ENCODE measurements around the gene PRELID1. TPM values are rescaled to one million over a fixed set of nuclear protein-coding genes. Genes with fewer than 3 reads are reported as not detected.
A peak's percentile ranks its signal among the peaks of the same experiment; 100 is the strongest.

The PRELID1 gene
- total RNA-seq, 2 donors from 2014 or later: 118 to 128 TPM

- peaks cover 6 to 11% of the 10 kb centered on the region in 2 donors for H3K36me3 Mint-ChIP-seq (ENCODE audit: insufficient read depth in 2 of 2)
- DNase-seq (no peak), ATAC-seq (replicated peaks in 1 of 2) (no peak)
- no peak overlapping the region for H3K27ac Mint-ChIP-seq
- no peaks in the 10 kb centered on the region for H3K27me3 Mint-ChIP-seq (ENCODE audit: low read depth)
- H3K9me3 Mint-ChIP-seq: peaks cover 0 to 1% of the 10 kb centered on the region in 2 donors
- H3K4me1 Mint-ChIP-seq (ENCODE audit: low read depth): peaks cover 53% of the 10 kb centered on the region
- H3K4me3 Mint-ChIP-seq: no peak overlapping the region
Measured at GRCh38 chr5:177354256-177354655, 50.7 kb downstream of the PRELID1 start.

- DNase-seq: no peak
- H3K4me1 Mint-ChIP-seq (ENCODE audit: low read depth): peaks cover 53% of the 10 kb centered on the region
- H3K27ac Mint-ChIP-seq: no peak overlapping the region
- H3K4me3 Mint-ChIP-seq: no peak overlapping the region
- ATAC-seq (replicated peaks in 1 of 2): no peak
- peaks cover 6 to 8% of the 10 kb centered on the region in 2 donors for H3K36me3 Mint-ChIP-seq (ENCODE audit: insufficient read depth in 2 of 2)
- H3K9me3 Mint-ChIP-seq: peaks cover 0 to 1% of the 10 kb centered on the region in 2 donors
- no peaks in the 10 kb centered on the region for H3K27me3 Mint-ChIP-seq (ENCODE audit: low read depth)
Measured at GRCh38 chr5:177354711-177355110, 51.1 kb downstream of the PRELID1 start.

DNA sequence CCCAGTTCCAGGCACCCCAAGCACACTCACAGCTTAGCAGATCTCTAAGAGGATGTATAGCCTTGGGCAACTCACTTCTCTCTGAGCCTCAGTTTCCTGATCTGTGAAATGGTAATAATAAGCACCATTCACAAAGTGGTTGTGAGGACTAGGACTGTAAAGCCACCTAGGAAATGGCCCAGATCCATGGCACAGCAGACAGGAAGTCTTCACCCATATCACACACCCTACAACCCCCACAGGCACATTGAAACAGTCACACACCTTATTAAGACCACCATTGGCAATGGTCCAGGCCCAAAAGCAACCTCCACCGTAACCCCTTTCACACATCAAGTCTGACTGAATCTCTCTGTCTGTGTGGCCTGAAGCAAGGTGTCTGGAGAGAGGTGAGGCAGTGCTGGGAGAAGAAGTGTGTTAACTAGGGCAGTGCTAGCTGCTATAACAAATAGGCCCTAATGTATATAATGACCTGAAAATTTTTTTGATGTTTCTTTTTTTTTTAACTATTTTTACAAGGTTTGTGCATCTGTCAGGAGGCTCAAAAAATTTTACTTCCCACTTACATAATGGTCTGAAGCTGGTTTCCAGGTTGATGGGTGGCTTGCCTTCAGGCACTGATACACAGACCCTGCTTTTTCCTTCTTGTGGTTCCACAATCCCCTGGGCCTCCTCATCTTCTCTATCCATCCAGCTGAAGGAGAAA lies 51.7 kb downstream of the PRELID1 start:
- Mint-ChIP-seq H3K36me3 (ENCODE audit: insufficient read depth in 2 of 2) (peaks cover 6 to 8% of the 10 kb centered on the region in 2 donors), H3K27me3 (ENCODE audit: low read depth) (no peaks in the 10 kb centered on the region), H3K9me3 (peaks cover 0 to 1% of the 10 kb centered on the region in 2 donors), H3K4me3 (no peak overlapping the region), H3K4me1 (ENCODE audit: low read depth) (peaks cover 53% of the 10 kb centered on the region), H3K27ac (no peak overlapping the region)
- ATAC-seq (replicated peaks in 1 of 2): no peak
- no peak for DNase-seq

DNA sequence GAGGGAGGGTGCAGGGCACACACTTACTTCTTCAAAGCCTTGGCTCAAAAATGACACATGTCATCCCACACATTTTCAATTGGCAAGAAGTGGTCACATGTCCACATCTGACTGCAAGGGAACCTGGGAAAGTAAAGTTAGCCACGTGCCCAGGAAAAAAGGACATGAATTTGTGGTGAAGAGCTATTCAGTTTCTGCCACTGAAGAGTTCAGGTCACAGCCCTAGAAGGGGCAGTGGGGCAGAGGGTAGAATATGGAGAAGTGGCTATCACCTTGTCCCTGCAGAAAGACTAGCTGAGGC lies 52.2 kb downstream of the PRELID1 start:
- Mint-ChIP-seq H3K27ac (no peak overlapping the region), H3K4me3 (peak overlapping the region in 1 of 2 donors; percentile 51), H3K36me3 (ENCODE audit: insufficient read depth in 2 of 2) (peaks cover 6 to 8% of the 10 kb centered on the region in 2 donors), H3K4me1 (ENCODE audit: low read depth) (peaks cover 53% of the 10 kb centered on the region), H3K9me3 (peaks cover 0 to 1% of the 10 kb centered on the region in 2 donors), H3K27me3 (ENCODE audit: low read depth) (no peaks in the 10 kb centered on the region)
- no peak for DNase-seq
- ATAC-seq (replicated peaks in 1 of 2): no peak

Other genes starting within 250 kb of the PRELID1 start
- 1 to 10 TPM in 1 of 2 donors, under 1 TPM in 1; 0.62 to 1.1 TPM for gene FGFR4, start 216.9 kb upstream of the PRELID1 start, total RNA-seq
- 100 to 1,000 TPM in 1 of 2 donors, 10 to 100 TPM in 1; 89.8 to 114 TPM for gene NSD1, start 170.0 kb upstream of the PRELID1 start, total RNA-seq
- 10 to 100 TPM; 26.3 to 29.4 TPM for gene RAB24, start 80 bp upstream of the PRELID1 start, total RNA-seq
- 10 to 100 TPM; 44.2 to 61.1 TPM for gene MXD3, start 8.1 kb downstream of the PRELID1 start, total RNA-seq
- gene LMAN2, start 47.9 kb downstream of the PRELID1 start, total RNA-seq: 100 to 1,000 TPM; 115 to 124 TPM
- gene RGS14, start 54.1 kb downstream of the PRELID1 start, total RNA-seq: 10 to 100 TPM; 41.3 to 50.8 TPM
- under 1 TPM; 0.19 to 0.21 TPM for gene SLC34A1, start 80.6 kb downstream of the PRELID1 start, total RNA-seq
- not detected for gene PFN3, start 96.9 kb downstream of the PRELID1 start, total RNA-seq
- 1 to 10 TPM; 6.5 to 6.7 TPM for gene F12, start 105.8 kb downstream of the PRELID1 start, total RNA-seq
- 100 to 1,000 TPM; 133 to 135 TPM for gene GRK6, start 122.9 kb downstream of the PRELID1 start, total RNA-seq
- 10 to 100 TPM; 12.1 to 16.0 TPM for gene PRR7, start 143.0 kb downstream of the PRELID1 start, total RNA-seq
- 10 to 100 TPM; 69.5 to 98.8 TPM for gene DBN1, start 169.8 kb downstream of the PRELID1 start, total RNA-seq
- gene PDLIM7, start 193.8 kb downstream of the PRELID1 start, total RNA-seq: 10 to 100 TPM; 87.5 to 93.9 TPM
- gene DOK3, start 206.0 kb downstream of the PRELID1 start, total RNA-seq: 1 to 10 TPM; 4.0 to 5.7 TPM
- 100 to 1,000 TPM in 1 of 2 donors, 10 to 100 TPM in 1; 89.2 to 117 TPM for gene DDX41, start 213.2 kb downstream of the PRELID1 start, total RNA-seq

All from activated T-cell treated with anti-CD3 and anti-CD28 coated beads, Interleukin-2, amount 50 U/mL, for 72 hours (primary cell).